GM12878 (cell line): ENCODE measurements around the gene ATP6V0C. TPM values are rescaled to one million over a fixed set of nuclear protein-coding genes. Genes with fewer than 3 reads are reported as not detected.

Experiments
- BHLHE40 ChIP-seq, 2 experiments: fragments of 450-650 bp in 1 of 2; IDR thresholded peaks; 2 replicates each; pipeline ENCODE4 v1.6.1; 2011 to 2017; ENCODE audit warnings: low read depth in 2 of 2, borderline replicate concordance in 1 of 2, improper control_type of control experiment in 1 of 2, low read length in 1 of 2, mild to moderate bottlenecking in 1 of 2
- CHD2 ChIP-seq: IDR thresholded peaks from 2 replicates; pipeline ENCODE4 v1.6.1; 2011; ENCODE audit warnings: low read depth, low read length, improper control_type of control experiment, borderline replicate concordance
- CREM ChIP-seq: IDR thresholded peaks from 2 replicates; pipeline ENCODE4 v1.6.1; 2014; ENCODE audit warnings: antibody characterized with exemption, low read depth
- DPF2 ChIP-seq: fragments of 450-650 bp; IDR thresholded peaks from 2 replicates; pipeline ENCODE4 v1.6.1; 2017; ENCODE audit warnings: mild to moderate bottlenecking
- EP300 ChIP-seq, 2 experiments: fragments of 150-350 bp in 1 of 2; IDR thresholded peaks; 2 replicates each; pipeline ENCODE4 v1.6.1; 2011 to 2012; ENCODE audit warnings: low read depth in 2 of 2, low read length in 2 of 2, borderline replicate concordance in 1 of 2, improper control_type of control experiment in 1 of 2, inconsistent platforms in 1 of 2; ENCODE audit not compliant: control insufficient read depth in 1 of 2
- GATAD2B ChIP-seq: fragments of 450-650 bp; conservative IDR thresholded peaks from 2 replicates; pipeline ENCODE4 v1.6.1; 2017; ENCODE audit warnings: low read depth, mild to moderate bottlenecking, moderate library complexity
- IKZF1 ChIP-seq: fragments of 450-650 bp; conservative IDR thresholded peaks from 2 replicates; pipeline ENCODE4 v1.6.1; 2017; ENCODE audit warnings: antibody characterized with exemption, mild to moderate bottlenecking
- LARP7 ChIP-seq: fragments of 450-650 bp; IDR thresholded peaks from 2 replicates; pipeline ENCODE4 v1.6.1; 2017; ENCODE audit warnings: mild to moderate bottlenecking
- MEF2B ChIP-seq: fragments of 450-650 bp; IDR thresholded peaks from 2 replicates; pipeline ENCODE4 v1.6.1; 2018; ENCODE audit warnings: mild to moderate bottlenecking, moderate library complexity; ENCODE audit not compliant: partially characterized antibody, poor library complexity, severe bottlenecking
- MTA2 ChIP-seq: fragments of 450-650 bp; IDR thresholded peaks from 2 replicates; pipeline ENCODE4 v1.6.1; 2016; ENCODE audit warnings: low read depth, mild to moderate bottlenecking, moderate library complexity
- MTA3 ChIP-seq: IDR thresholded peaks from 2 replicates; pipeline ENCODE4 v1.6.1; 2012; ENCODE audit warnings: low read length, inconsistent platforms, borderline replicate concordance
- NBN ChIP-seq: fragments of 450-650 bp; IDR thresholded peaks from 2 replicates; pipeline ENCODE4 v1.6.1; 2016
- NR2F1 ChIP-seq: fragments of 450-650 bp; conservative IDR thresholded peaks from 2 replicates; pipeline ENCODE4 v1.6.1; 2017; ENCODE audit warnings: mild to moderate bottlenecking
- PAX5 ChIP-seq: IDR thresholded peaks from 2 replicates; pipeline ENCODE4 v1.6.1; 2011; ENCODE audit warnings: low read depth, low read length, borderline replicate concordance
- PML ChIP-seq: IDR thresholded peaks from 2 replicates; pipeline ENCODE4 v1.6.1; 2012; ENCODE audit warnings: low read length, inconsistent platforms
- RB1 ChIP-seq: fragments of 450-650 bp; formaldehyde crosslinking; IDR thresholded peaks from 2 replicates; pipeline ENCODE4 v1.6.1; 2017; ENCODE audit warnings: mild to moderate bottlenecking, borderline replicate concordance
- SMARCA5 ChIP-seq: fragments of 450-650 bp; IDR thresholded peaks from 2 replicates; pipeline ENCODE4 v1.6.1; 2017; ENCODE audit warnings: mild to moderate bottlenecking
- SUZ12 ChIP-seq: fragments of 200-600 bp; sonication (generic); IDR thresholded peaks from one replicate; pipeline ENCODE4 v1.6.1; 2018; ENCODE audit warnings: antibody characterized with exemption, mild to moderate bottlenecking; ENCODE audit not compliant: unreplicated experiment
- TCF3 ChIP-seq: IDR thresholded peaks from 2 replicates; pipeline ENCODE4 v1.6.1; 2012; ENCODE audit warnings: low read depth, mild to moderate bottlenecking, low read length, borderline replicate concordance; ENCODE audit not compliant: insufficient read depth
- polyA plus RNA-seq, 11 experiments: library from polyadenylated mRNA; depleted of rRNA in 4 of 11; unstranded in 6 of 11; stranded (reverse) in 5 of 11; fragments of >200 nt; fragmentation: Nextera tagmentation in 4 of 11; fragmentation: Illumina TruSeq in 1 of 11; extraction: Ambion mirVana in 4 of 11; extraction: Trizol in 1 of 11; gene quantifications; 1 replicate in 1 of 11; 2 replicates in 10 of 11; pipeline versions ENCODE4 v1.2.1 to v1.2.3, GENCODE V29; 2011 to 2016; ENCODE audit warnings: inconsistent platforms in 2 of 11, missing spikeins in 2 of 11, low read depth in 1 of 11
- total RNA-seq, 4 experiments: library from RNA; depleted of rRNA in 3 of 4; stranded (reverse); fragments of >200 nt in 3 of 4; fragmentation: Illumina TruSeq in 1 of 4; extraction: Trizol in 1 of 4; gene quantifications; 2 replicates each; pipeline versions ENCODE4 v1.2.1 to v1.2.3, GENCODE V29; 2013 to 2021
- TF ChIP-seq, protein P1 (sequence below): fragments of 450-650 bp; IDR thresholded peaks from 2 replicates; pipeline ENCODE4 v1.6.1; 2017; ENCODE audit warnings: mild to moderate bottlenecking, moderate library complexity
- TF ChIP-seq, protein P2 (sequence below): fragments of 450-650 bp; IDR thresholded peaks from 2 replicates; pipeline ENCODE4 v1.6.1; 2017; ENCODE audit warnings: low read depth, mild to moderate bottlenecking, moderate library complexity
- TF ChIP-seq, protein P3 (sequence below): fragments of 450-650 bp; IDR thresholded peaks from 2 replicates; pipeline ENCODE4 v1.6.1; 2017; ENCODE audit warnings: mild to moderate bottlenecking, low read depth, inconsistent platforms; ENCODE audit not compliant: poor library complexity, severe bottlenecking

ATP6V0C gene
- total and polyA plus RNA-seq, 10 of the 15 experiments (the other 5 are each of a cell fraction or from before 2014, with no cell fraction given): 2.4 to 135 (median 18.4) TPM

DNA sequence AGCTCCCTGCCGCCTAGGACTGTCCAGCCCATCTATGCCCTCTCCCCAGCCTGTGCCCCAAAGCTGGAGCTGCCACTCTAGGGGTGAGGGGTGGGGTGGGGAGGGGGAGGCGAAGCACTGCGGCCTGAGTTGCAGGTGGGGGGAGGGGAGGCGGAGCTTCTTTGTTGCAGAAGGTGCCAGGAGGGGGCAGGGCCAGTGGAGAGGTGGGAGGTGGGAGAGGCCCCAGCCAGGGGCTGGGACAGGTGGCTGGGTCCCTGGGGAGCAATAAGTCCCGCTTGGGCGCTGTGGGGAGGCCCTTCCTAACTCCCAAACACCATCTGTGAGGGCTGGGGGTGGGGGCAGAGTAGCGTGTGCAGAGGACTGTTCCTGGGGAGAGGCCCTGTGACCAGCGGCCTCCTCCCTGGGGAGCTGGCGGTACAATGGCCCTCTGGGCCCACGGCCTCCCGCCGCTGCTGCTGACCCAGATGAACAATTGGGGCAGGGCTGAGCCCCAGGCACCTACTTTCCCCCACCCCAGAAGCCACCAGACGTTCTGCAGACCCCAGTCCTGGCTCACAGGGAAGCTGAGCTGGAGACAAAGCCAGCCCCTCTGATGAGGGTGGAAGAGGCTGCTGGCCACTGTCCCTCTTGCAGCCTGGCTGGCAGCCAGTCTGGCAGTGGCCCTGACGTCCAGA lies 44.9 kb upstream of the ATP6V0C start (continued):
- TF ChIP-seq, protein P1, sequence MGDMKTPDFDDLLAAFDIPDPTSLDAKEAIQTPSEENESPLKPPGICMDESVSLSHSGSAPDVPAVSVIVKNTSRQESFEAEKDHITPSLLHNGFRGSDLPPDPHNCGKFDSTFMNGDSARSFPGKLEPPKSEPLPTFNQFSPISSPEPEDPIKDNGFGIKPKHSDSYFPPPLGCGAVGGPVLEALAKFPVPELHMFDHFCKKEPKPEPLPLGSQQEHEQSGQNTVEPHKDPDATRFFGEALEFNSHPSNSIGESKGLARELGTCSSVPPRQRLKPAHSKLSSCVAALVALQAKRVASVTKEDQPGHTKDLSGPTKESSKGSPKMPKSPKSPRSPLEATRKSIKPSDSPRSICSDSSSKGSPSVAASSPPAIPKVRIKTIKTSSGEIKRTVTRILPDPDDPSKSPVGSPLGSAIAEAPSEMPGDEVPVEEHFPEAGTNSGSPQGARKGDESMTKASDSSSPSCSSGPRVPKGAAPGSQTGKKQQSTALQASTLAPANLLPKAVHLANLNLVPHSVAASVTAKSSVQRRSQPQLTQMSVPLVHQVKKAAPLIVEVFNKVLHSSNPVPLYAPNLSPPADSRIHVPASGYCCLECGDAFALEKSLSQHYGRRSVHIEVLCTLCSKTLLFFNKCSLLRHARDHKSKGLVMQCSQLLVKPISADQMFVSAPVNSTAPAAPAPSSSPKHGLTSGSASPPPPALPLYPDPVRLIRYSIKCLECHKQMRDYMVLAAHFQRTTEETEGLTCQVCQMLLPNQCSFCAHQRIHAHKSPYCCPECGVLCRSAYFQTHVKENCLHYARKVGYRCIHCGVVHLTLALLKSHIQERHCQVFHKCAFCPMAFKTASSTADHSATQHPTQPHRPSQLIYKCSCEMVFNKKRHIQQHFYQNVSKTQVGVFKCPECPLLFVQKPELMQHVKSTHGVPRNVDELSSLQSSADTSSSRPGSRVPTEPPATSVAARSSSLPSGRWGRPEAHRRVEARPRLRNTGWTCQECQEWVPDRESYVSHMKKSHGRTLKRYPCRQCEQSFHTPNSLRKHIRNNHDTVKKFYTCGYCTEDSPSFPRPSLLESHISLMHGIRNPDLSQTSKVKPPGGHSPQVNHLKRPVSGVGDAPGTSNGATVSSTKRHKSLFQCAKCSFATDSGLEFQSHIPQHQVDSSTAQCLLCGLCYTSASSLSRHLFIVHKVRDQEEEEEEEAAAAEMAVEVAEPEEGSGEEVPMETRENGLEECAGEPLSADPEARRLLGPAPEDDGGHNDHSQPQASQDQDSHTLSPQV: no peak
- TF ChIP-seq BHLHE40 (IDR thresholded peaks at IDR 0.05; ENCODE audit: borderline replicate concordance in 1 of 2, low read depth in 2 of 2, low read length in 1 of 2) (peak in 1 of 2 experiments; percentile 75; a peak in 2 of 4 replicates), MTA3 (no peak), TCF3 (peak; percentile 92), SUZ12 (no peak), IKZF1 (peak; percentile 89), SMARCA5 (0 out of 2 replicates have a peak, but pooled peaks have one; percentile 26), RB1 (peak; percentile 34; the same call in 1 of the 2 replicates), GATAD2B (peak; percentile 95), MEF2B (peak; percentile 99), EP300 (IDR thresholded peaks at IDR 0.05; ENCODE audit: borderline replicate concordance in 1 of 2, control insufficient read depth in 1 of 2, low read depth in 2 of 2, low read length in 2 of 2) (peak; percentile 12 to 67; a peak in 1 of 4 replicates), PML (no peak), NR2F1 (peak; percentile 70), LARP7 (peak; percentile 48; the same call in 1 of the 2 replicates), CREM (no peak), MTA2 (peak; percentile 76), DPF2 (peak; percentile 77), NBN (peak; percentile 79), PAX5 (peak; percentile 85), CHD2 (peak; percentile 80)
- TF ChIP-seq, protein P2, sequence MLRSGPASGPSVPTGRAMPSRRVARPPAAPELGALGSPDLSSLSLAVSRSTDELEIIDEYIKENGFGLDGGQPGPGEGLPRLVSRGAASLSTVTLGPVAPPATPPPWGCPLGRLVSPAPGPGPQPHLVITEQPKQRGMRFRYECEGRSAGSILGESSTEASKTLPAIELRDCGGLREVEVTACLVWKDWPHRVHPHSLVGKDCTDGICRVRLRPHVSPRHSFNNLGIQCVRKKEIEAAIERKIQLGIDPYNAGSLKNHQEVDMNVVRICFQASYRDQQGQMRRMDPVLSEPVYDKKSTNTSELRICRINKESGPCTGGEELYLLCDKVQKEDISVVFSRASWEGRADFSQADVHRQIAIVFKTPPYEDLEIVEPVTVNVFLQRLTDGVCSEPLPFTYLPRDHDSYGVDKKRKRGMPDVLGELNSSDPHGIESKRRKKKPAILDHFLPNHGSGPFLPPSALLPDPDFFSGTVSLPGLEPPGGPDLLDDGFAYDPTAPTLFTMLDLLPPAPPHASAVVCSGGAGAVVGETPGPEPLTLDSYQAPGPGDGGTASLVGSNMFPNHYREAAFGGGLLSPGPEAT: peak; percentile 52; the same call in 1 of the 2 replicates
- TF ChIP-seq, protein P3, sequence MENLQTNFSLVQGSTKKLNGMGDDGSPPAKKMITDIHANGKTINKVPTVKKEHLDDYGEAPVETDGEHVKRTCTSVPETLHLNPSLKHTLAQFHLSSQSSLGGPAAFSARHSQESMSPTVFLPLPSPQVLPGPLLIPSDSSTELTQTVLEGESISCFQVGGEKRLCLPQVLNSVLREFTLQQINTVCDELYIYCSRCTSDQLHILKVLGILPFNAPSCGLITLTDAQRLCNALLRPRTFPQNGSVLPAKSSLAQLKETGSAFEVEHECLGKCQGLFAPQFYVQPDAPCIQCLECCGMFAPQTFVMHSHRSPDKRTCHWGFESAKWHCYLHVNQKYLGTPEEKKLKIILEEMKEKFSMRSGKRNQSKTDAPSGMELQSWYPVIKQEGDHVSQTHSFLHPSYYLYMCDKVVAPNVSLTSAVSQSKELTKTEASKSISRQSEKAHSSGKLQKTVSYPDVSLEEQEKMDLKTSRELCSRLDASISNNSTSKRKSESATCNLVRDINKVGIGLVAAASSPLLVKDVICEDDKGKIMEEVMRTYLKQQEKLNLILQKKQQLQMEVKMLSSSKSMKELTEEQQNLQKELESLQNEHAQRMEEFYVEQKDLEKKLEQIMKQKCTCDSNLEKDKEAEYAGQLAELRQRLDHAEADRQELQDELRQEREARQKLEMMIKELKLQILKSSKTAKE: no peak
